HG03135 (cell line): Measurements from ENCODE around the gene GALNT1.
A peak's percentile ranks its signal among the peaks of the same experiment; 100 is the strongest.

Experiments used
- ATAC-seq: cut with Tn5 transposase; IDR thresholded peaks from one replicate; pipeline ENCODE4 v1.9.1; 2021; ENCODE audit warnings: mild to moderate bottlenecking, moderate library complexity; ENCODE audit not compliant: unreplicated experiment

GALNT1 gene

DNA sequence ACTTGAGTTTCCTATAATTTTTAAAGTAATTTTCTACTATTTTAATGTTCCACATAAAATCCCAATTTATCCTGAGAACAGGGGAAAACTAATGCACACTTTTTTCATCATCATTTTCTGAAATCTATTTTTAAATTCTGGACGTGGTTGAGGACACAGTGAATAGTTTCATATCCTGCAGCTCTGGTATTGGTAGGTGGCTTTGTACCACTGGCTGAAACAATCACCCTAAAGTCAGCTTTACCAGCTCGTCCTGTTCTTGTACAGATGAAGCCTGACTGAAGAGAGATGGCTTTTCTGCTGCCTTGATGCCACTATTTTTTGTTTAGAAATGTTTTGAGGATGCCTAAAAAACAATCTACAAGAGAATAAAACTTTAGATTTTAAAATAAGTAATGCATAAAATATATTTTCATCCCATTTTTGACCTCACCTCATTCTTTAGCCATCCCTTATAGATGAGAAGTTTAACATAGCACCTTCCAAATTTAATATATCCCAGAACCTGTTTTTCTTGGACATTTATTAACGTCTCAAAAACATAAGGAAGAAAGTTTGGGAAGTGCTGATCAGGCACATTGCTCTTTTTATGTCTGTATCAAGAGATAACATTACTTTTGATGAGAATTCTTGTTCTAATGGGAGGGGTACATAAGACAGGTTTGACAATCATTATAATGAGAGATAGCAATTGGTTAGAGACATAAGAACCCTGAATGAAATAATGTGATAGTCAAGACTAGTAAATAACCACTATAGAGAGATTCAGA is 80.9 kb downstream of the GALNT1 start:
- no peak for ATAC-seq

DNA sequence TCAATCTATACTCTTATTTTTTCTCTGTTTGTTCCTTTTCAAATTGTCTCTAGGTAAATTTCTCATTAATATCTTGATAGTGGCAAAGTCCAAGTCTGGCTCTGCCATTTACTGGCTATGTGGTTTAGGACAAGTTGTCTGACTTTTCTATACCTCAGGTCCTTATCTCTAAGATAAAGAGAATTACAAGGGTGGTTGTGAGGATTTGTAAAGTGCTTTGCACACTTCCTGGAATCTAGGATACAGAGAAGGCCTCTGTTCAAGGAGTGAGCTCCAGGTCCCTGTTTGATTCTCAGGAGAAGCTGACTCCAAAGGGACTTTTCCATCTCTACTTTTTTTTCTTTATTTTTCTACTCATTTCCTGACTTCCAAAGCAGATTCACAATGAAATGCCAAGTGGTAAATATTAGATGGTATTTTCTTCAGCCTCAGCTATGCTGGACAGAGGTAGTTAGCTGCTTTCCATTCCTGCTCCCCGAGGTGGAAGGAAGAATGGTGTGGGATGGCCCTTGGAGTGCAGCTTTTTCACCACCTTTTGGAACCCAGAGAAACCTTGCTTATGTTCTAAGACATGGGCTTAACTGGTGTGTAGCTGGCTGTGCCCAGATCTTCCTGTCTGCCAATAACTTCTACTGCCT is 90.5 kb downstream of the GALNT1 start:
- ATAC-seq = no peak

DNA sequence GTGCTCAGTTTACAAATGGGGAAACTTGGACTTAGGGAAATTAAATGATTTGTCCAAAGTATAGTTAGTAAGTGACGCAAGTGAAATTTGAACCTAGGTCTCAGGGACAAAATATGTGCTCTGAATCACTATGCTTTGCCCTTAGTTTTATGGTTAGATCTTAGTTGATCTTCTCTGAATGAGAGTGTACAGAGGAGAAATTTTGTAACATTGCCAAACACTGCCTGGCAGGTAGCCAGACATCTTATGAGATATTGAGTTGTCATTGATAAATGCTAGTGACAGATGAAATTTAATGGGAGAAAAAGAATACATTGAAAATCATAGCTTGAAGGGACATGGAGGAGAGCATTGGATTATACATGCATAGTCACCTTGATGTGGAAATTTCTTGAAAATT is 91.4 kb downstream of the GALNT1 start:
- ATAC-seq = no peak

DNA sequence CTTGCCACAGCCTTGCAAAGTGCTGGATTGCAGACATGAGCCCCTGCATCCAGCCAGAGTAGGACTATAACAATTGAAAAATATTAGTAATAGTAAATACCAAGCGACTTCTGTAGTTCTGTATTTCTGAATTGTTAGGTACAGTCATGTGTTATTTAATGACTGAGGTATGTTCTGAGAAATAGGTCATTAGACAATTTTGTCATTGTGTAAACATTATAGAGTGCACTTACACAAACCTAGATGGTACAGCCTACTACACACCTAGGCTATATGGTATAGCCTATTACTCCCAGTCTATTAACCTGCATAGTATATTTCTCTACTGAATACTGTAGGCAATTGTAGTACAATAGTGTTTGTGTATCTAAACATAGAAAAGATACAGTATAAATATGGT is 92.1 kb downstream of the GALNT1 start:
- ATAC-seq = no peak

DNA sequence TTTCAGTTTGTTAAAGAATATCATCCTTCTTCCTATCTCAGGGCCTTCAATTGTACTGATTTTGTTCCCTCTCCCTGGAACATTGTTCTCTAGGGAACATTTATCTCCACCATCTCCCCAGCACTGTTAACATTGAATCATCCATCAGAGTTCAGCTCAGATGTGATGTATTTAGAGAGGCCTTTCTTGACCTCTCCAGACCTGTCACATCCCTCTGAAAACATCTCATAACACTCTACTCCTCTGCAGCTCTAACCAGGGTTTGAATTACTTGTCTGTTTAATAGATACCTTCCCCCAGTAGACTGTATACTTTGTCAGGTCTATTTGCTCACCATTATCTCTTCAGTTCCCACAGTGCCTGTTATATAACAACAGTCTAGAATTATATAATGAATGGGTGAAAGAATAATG is 98.6 kb downstream of the GALNT1 start:
- ATAC-seq = no peak

DNA sequence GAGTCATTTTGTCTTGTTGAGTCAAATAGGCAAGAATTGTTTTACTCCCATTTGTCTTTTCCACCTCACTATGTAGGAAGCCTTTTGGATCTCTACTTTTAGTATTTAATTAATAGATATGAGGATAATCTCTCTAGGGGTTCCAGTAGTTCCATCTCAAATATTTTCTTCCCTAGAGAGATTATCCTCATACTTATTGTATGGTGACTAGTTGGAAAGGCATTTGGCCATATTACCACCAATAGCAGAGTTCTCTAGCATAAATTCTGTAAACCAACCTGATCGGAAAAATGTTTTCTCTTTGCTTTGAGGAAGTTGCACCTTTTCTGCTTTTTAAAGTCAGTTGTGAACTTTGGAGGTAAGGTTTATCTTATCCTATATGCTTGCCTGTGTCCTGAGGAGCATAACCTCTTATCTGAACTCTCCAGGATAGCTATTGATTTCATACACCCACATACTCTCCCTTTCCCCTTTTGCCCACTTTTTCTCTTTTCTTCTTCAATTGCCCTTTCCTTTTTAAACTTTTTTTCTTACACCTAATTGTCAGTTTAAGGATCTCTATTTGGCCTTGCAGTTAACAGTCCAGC is 100.8 kb downstream of the GALNT1 start:
- no peak for ATAC-seq

DNA sequence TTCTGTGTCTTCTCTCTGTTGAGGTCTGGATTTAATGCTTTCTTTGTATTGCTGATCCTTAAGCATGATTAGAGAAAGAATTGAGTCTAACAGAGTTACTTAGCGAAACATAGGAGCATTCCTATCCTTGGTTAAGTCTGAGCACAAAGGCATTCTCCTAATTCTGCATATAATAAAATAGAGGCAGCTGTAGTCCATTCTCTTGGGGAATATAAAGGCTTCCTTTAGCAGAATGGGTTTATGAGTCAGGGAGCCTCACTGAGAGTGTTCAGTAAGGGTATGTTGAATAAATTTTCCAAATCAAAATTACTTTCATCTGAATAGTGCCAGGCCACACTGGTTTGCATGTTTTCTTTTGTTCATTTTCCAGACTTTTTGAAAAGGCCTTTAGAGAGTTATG is 101.5 kb downstream of the GALNT1 start:
- no peak for ATAC-seq

DNA sequence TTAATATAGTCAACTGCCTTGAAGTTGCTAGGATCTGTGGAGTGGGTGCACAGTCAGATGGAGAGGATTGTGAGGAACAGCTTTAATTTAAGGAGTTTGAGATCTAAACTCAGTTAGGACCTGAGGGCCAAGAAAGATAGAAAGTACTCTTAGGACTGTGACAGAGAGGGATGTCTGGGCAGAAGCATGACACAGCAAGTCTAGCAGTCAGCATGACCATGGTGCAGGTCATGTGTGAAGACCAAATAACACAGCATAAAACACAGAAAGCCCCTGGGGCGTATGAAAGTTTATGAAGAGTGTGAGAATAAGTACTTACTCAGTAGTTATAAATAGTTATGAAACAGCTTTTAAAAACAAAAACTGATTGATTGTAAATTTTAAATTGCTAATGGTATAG is 107.2 kb downstream of the GALNT1 start:
- peak; percentile 76 for ATAC-seq

DNA sequence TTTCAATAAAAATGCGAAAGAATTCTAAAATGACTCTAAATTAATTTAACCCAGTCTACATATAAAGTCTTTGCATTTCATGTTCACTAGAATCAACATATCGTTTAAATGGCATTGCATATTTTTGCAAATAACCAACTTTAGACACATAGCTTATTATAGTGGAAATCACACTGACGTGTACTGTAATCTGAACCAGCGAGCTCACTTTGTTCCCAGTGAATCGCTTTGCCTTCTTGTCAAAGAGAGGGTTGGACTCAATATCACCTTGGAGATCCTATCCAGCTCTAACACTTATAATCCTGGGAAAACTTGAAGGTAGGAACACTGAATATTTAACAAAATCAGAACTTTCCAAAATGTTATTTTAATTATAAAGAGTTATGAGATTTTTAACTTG is 108.2 kb downstream of the GALNT1 start:
- ATAC-seq = no peak

DNA sequence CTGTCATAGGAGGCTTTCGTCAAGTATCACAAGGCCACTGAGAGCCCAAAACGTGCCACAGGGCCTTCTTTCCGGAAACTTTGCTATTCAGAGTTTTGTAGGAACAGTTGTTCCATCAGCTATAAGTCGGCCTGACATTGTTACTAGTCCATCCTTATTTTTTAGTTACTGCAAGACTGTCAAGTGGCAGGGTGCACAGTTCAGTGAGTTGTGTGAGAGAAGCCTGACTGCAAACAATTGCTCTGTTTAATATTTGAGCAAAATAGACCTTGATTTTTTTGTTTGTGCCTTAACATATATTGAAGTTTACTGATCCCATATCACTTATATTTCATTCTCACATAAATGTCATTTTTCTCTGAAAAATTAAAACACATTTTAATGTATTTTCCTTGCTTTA is 110.1 kb downstream of the GALNT1 start:
- no peak for ATAC-seq

DNA sequence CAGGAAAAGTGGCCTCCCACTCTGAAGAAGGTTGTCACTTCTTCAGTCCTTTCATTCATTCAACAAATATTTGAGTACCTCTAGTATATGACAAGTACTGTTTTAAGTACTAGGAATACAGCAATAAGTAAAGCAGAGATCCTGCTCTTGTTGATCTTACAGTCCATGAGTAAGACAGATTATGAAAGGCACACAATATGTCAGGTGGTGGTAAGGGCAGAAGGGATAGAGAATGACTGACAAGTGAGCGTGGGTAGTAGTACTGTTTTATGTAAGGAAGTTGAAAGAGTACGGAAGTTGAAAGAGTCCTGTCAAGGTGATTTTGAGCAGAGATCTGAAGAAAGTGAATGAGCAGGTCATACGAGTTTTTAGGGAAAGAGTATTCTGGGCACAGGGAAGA is 111.3 kb downstream of the GALNT1 start:
- ATAC-seq = no peak

DNA sequence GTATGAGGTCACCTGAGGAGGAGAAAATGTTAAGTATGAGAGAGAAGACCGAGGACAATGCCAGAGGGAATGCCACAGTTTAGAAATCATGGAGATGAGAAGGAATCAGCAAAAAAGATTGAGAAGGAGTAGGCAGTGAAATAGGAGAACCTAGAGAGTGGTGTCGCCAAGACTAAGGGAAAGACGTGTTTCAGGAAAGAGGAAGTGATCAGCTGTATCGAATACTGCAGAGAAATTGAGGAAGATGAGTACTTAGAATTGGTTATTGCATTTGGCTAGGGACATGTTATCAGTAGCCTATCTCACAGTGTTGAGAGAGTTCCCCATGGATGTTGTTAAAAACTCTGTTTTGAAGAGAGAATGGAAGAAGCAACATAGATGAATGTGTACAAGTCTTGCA is 112.3 kb downstream of the GALNT1 start:
- no peak for ATAC-seq

DNA sequence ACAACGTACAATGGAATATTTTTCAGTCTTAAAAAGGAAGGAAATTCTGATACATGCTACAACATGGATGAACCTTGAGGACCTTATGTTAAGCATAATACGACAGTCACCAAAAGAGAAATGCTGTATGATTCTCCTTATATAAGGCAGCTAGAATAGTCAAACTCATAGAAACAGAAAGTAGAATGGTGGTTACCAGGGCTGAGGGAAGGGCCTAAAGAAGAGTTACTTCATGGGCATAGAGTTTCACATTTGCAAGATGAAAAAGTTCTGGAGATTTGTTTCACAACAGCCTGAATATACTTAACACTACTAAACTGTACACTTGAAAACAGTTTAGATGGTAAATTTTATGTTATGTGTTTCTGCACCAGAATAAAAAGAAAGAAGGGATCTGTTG is 113.3 kb downstream of the GALNT1 start:
- no peak for ATAC-seq

DNA sequence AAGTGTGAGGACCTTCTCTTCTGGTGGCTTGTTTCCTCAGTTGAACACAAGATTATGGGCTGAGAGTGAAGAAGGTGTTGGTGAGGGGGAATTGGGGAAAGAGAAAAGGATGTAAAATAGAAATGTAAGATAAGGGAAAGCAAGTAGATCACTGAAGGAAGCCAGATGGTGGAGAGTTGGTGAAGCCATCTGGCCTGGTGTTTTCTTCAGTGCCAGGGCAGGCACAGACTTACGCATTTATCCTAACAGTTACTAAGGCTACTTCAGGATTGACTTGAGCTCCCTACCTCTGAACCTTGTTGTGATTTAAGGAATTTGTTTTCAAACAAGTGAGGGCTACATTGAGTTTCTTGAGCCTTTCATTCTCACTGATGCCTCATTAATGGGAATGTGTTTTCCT is 113.8 kb downstream of the GALNT1 start:
- no peak for ATAC-seq

DNA sequence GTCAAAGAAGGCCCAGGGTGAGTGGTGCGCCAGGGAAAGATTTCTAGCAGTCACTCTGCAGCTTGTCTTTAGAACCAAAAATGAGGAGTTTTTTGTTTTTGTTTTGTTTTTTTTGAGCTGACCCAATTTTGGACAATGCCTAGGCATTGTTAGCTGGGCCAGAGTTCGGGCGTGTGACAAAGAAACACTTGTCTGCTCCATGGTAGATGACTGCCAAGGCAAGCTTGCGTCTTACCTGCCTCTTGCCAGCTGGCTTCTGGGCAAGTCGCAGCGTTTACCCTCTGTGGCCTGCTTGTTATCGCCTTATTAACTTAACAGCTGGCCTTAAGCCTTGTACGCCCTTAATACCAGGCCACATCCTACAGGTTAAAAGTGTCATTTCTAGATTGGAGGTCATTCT is 114.3 kb downstream of the GALNT1 start:
- no peak for ATAC-seq

DNA sequence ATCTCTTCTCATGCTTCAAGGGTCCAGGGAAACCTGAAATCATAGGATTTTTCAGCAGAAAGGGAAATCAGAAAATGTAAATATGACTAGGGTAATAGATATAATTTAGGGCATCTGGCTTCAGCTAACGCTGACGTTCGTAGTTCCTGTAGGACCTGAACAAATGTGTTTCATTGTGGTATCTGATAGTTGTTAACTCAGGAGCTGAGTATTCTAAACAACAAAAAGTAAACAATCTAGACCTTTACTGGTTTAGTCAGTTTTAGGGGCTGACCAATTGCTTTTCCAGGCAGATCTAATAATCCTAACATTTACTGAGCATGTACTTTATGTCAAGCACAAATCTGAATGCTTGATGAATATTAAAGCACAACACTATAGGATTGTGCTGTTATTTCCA is 114.8 kb downstream of the GALNT1 start:
- ATAC-seq = no peak

DNA sequence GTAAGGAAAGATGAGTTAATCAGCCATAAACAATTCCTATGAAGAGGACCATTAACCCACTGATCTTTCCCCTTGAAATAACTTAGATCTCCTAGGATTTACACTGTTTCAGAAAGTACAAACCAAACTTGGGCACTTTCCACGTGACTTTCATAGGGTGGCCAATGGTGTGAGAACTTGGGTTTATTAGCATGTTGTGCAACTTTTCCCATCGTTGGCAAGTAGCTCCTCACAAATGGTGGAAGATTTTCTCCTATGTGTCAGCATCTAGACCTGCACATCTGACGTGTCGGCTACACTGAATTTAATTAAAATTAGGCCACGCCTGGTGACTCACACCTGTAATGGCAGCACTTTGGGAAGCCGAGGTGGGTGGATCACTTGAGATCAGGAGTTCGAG is 116.3 kb downstream of the GALNT1 start:
- ATAC-seq = no peak

DNA sequence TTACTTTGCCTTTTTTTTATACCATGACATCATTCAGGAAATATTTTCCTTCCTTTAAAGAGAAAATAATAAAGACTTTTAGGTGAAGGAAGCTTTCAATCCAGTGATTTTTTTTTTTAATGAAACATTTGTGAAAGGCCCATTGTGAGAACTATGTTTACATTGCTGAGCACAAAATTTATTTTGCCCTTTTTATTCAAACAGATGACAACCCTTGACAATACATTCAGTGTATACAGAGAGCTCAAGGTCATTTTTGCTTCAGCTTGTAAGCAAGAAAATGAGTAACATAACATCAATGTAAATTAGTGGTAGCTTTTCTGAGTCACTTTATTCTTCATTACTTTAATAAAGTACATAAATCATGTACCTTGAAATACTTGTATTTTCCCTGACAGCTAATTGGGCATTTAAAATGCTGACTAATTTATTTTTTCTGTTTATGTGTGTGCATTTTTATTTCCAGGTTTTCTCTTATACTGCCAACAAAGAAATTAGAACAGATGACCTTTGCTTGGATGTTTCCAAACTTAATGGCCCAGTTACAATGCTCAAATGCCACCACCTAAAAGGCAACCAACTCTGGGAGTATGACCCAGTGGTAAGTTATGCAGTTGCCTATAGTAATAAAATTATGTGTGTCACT is 121.6 kb downstream of the GALNT1 start:
- ATAC-seq = no peak

DNA sequence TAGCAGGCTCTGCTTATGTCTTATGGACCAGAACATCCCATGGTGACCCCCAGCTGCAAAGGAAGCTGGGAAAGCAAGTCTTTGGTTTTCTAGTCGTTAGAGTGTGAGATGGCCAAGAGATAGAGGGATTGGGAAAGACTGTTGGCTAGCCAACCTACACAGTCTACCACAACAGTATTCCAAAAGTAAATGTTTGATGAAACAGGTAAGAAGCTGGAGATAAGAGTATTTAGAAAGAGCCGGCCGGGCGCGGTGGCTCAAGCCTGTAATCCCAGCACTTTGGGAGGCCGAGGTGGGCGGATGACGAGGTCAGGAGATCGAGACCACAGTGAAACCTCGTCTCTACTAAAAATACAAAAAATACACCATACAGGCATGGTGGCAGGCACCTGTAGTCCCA is 124.4 kb downstream of the GALNT1 start:
- ATAC-seq = no peak

DNA sequence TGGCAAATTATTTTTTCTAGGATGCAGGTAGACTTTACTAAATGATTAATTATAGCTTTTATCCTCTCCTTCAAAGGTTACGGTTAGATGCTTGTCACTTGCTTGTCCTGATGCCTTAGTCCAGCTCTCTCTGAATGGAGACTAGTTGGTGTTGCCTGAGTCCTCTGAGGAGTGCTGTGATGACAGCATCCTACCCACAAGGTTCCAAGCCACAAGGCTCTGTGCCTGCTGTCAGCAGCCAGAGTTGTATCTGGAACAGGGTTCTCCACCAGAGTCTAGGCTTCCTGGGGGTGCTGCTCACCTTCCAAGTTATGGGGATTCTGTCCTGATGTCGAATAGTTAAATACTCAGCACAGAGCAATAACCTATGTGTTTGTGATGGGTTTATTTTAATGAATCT is 125.7 kb downstream of the GALNT1 start:
- no peak for ATAC-seq

DNA sequence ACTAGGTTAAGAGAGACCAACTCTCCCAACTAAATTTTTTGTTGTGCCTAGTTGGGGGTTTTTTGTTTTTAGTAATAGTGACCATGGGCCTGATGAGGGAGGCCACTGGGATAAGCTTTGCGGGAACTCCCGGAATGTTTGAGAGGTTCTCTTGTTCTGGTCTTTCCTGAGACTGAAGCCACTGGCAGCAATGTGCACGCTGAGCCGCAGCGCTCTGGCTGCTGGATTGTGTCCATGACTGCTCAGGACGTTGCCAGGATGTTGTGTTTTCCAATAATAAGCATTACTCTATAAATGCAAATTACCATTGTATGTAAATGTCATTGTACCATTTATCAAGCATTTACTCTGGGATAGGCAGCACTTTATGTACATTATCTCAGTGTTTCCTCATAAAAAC is 126.1 kb downstream of the GALNT1 start:
- no peak for ATAC-seq

DNA sequence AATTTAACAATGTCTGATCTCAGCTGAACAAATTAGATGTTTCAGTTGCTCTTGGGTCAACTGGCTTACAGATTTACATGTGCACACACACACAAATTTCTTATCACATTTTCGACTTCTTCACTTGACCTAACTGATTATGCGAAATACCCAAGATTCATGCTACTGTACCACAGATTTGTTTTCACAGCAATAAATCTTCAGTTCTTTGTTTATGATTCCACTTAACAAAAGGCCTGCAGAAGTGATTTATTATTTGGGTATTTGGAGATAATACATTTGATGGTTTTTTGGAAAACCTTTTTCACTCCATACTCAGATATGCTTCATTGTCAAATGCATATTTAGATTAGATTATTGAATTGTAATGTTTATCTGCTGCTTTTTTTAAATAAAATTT is 129.0 kb downstream of the GALNT1 start:
- ATAC-seq = no peak
